Measurements from ENCODE around the gene PRODH2.

- TF ChIP-seq TEAD4 (CRISPR knock-in tag; IDR thresholded peaks at IDR 0.05) (no peak), CTCF (IDR thresholded peaks at IDR 0.05) (no peak), NFATC4 (CRISPR knock-in tag; IDR thresholded peaks at IDR 0.05) (no peak), ZSCAN18 (CRISPR knock-in tag; IDR thresholded peaks at IDR 0.05) (no peak), TP53 (CRISPR knock-in tag; IDR thresholded peaks at IDR 0.05) (no peak), MXD4 (CRISPR knock-in tag; IDR thresholded peaks at IDR 0.05; ENCODE audit: borderline replicate concordance) (no peak), ZNF121 (CRISPR knock-in tag; IDR thresholded peaks at IDR 0.05) (no peak), GABPB1 (CRISPR knock-in tag; IDR thresholded peaks at IDR 0.05) (no peak), ESRRA (CRISPR knock-in tag; IDR thresholded peaks at IDR 0.05; ENCODE audit: borderline replicate concordance) (no peak), HMGA2 (CRISPR knock-in tag; IDR thresholded peaks at IDR 0.05) (no peak), CBFB (CRISPR knock-in tag; IDR thresholded peaks at IDR 0.05; ENCODE audit: low read depth) (no peak)
- TF ChIP-seq, protein P1, sequence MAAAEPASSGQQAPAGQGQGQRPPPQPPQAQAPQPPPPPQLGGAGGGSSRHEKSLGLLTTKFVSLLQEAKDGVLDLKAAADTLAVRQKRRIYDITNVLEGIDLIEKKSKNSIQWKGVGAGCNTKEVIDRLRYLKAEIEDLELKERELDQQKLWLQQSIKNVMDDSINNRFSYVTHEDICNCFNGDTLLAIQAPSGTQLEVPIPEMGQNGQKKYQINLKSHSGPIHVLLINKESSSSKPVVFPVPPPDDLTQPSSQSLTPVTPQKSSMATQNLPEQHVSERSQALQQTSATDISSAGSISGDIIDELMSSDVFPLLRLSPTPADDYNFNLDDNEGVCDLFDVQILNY (CRISPR knock-in tag; IDR thresholded peaks at IDR 0.05): no peak
- TF ChIP-seq, protein P2, sequence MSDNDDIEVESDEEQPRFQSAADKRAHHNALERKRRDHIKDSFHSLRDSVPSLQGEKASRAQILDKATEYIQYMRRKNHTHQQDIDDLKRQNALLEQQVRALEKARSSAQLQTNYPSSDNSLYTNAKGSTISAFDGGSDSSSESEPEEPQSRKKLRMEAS (CRISPR knock-in tag; IDR thresholded peaks at IDR 0.05): no peak
- TF ChIP-seq, protein P3, sequence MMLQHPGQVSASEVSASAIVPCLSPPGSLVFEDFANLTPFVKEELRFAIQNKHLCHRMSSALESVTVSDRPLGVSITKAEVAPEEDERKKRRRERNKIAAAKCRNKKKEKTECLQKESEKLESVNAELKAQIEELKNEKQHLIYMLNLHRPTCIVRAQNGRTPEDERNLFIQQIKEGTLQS (CRISPR knock-in tag; conservative IDR thresholded peaks at IDR 0.05): no peak
These were observed 9.9 kb upstream of the PRODH2 start for GRCh38 chr19:35822579-35822978.

Measured in WTC11 (cell line).